Gastroesophageal sphincter (tissue), 3 donors: ENCODE data around the gene ZFYVE28.

Experiments used
- CTCF ChIP-seq, 4 experiments: fragments of 200-600 bp in 2 of 4; fragments of 450-650 bp in 2 of 4; sonication (generic) in 1 of 4; IDR thresholded peaks; one replicate each; pipeline ENCODE4 v1.5.1; 2017 to 2019; ENCODE audit warnings: antibody characterized with exemption in 4 of 4, mild to moderate bottlenecking in 2 of 4, moderate library complexity in 2 of 4
- POLR2A ChIP-seq, 2 donors: fragments of 450-650 bp; IDR thresholded peaks; one replicate each; pipeline ENCODE4 v1.6.1; 2017; ENCODE audit warnings: antibody characterized with exemption in 2 of 2, mild to moderate bottlenecking in 2 of 2, moderate library complexity in 1 of 2

GRCh38 chr4:2258091-2259035 lies 160.1 kb downstream of the ZFYVE28 start:
- no peak for TF ChIP-seq CTCF (IDR thresholded peaks at IDR 0.05)
- no peak for TF ChIP-seq POLR2A (IDR thresholded peaks at IDR 0.05)
